Gastrocnemius medialis (tissue), 4 donors: Measurements from ENCODE around the gene APOL6. TPM values are rescaled to one million over a fixed set of nuclear protein-coding genes. Genes with fewer than 3 reads are reported as not detected.
A peak's percentile ranks its signal among the peaks of the same experiment; 100 is the strongest.

Source experiments
- ATAC-seq, 2 donors: fragments of 150-250 bp; one replicate each; pipeline ENCODE4 v1.9.1; 2016
- DNase-seq, 2 donors: peaks; one replicate each; pipeline ENCODE4 v3.0.0-alpha.2; 2019
- H3K27ac ChIP-seq, 4 donors: fragments of 200-600 bp; sonication (generic); 1 replicate in 1 of 4; 2 replicates in 3 of 4; pipeline ENCODE4 v1.5.1; 2016 to 2018; ENCODE audit warnings: mild to moderate bottlenecking in 2 of 4, moderate library complexity in 1 of 4
- H3K27me3 ChIP-seq, 3 donors: fragments of 200-600 bp; sonication (generic) in 2 of 3; 1 replicate in 1 of 3; 2 replicates in 2 of 3; pipeline versions ENCODE4 v1.5.1 to v1.6.0; 2016 to 2019; ENCODE audit warnings: mild to moderate bottlenecking in 1 of 3, moderate library complexity in 1 of 3
- H3K36me3 ChIP-seq, 2 donors: fragments of 200-600 bp; sonication (generic) in 1 of 2; one replicate each; pipeline ENCODE4 v1.5.1; 2017 to 2018
- H3K4me1 ChIP-seq, 2 donors: fragments of 200-600 bp; sonication (generic) in 1 of 2; one replicate each; pipeline ENCODE4 v1.5.1; 2016 to 2017; ENCODE audit warnings: mild to moderate bottlenecking in 2 of 2
- H3K4me3 ChIP-seq, 4 donors: fragments of 200-600 bp; sonication (generic) in 3 of 4; 1 replicate in 1 of 4; 2 replicates in 3 of 4; pipeline ENCODE4 v1.5.1; 2016 to 2019; ENCODE audit warnings: mild to moderate bottlenecking in 2 of 4
- H3K9me3 ChIP-seq, 3 donors: fragments of 200-600 bp; sonication (generic) in 2 of 3; 1 replicate in 1 of 3; 2 replicates in 2 of 3; pipeline ENCODE4 v1.5.1; 2016 to 2019
- CTCF ChIP-seq, 5 experiments: fragments of 450-650 bp in 3 of 5; fragments of 200-600 bp in 2 of 5; sonication (generic) in 2 of 5; IDR thresholded peaks in 4 of 5; conservative IDR thresholded peaks in 1 of 5; 1 replicate in 4 of 5; 2 replicates in 1 of 5; pipeline ENCODE4 v1.5.1; 2016 to 2019; ENCODE audit warnings: antibody characterized with exemption in 5 of 5, mild to moderate bottlenecking in 3 of 5, moderate library complexity in 3 of 5
- POLR2A ChIP-seq, 2 donors: fragments of 450-650 bp; IDR thresholded peaks; one replicate each; pipeline ENCODE4 v1.6.1; 2017; ENCODE audit warnings: antibody characterized with exemption in 2 of 2, mild to moderate bottlenecking in 2 of 2, moderate library complexity in 2 of 2
- in situ Hi-C, 4 donors: fragments of 200-750 bp; cut with MboI; loops; one replicate each; pipeline versions ENCODE4 v1.15.0 to v1.8.0; 2017; ENCODE audit warnings: low sequenced_read_pairs in 4 of 4
- intact Hi-C: fragments of 100-400 bp; cut with DNase I; formaldehyde crosslinking; loops from one replicate; pipeline ENCODE4 v1.15.1; 2023; ENCODE audit warnings: low total_unique reads
- total RNA-seq, 4 donors: library from RNA; depleted of rRNA; stranded (reverse); fragments of >200 nt; gene quantifications; one replicate each; pipeline versions ENCODE4 v1.1.0 to v1.2.3, GENCODE V29; 2016

APOL6 gene
- total RNA-seq, 4 donors from 2014 or later = 1.5 to 4.5 (median 2.9) TPM

GRCh38 chr22:35615156-35615555 lies 33.1 kb upstream of the APOL6 start:
- intact Hi-C loops (loop anchor here (5.0 to 10.0 kb wide), 2 partner anchors 303 to 850 kb away; no protein-coding TSS in a partner anchor), in situ Hi-C loops (no loop called here)
- peaks cover 66 to 70% of the 10 kb centered on the region in 2 donors for H3K4me1 ChIP-seq
- peak overlapping the region; percentile 26 to 56 (median 50) for H3K4me3 ChIP-seq
- no peaks in the 10 kb centered on the region for H3K9me3 ChIP-seq
- no peaks in the 10 kb centered on the region for H3K27me3 ChIP-seq
- peak; percentile 33 to 50 for ATAC-seq
- no peaks in the 10 kb centered on the region for H3K36me3 ChIP-seq
- peak overlapping the region; percentile 92 to 97 (median 97) for H3K27ac ChIP-seq
- TF ChIP-seq POLR2A (IDR thresholded peaks at IDR 0.05) (peak in 1 of 2 donors; percentile 55), CTCF (IDR thresholded peaks at IDR 0.05 in 4 of 5, conservative IDR thresholded peaks at IDR 0.05 in 1 of 5) (no peak)
- DNase-seq = peak; percentile 72 to 96

- Histone ChIP-seq H3K4me1 (peaks cover 72% of the 10 kb centered on the region in 2 donors), H3K36me3 (no peaks in the 10 kb centered on the region), H3K9me3 (no peaks in the 10 kb centered on the region), H3K27me3 (no peaks in the 10 kb centered on the region), H3K27ac (peak overlapping the region; percentile 92 to 97 (median 97)), H3K4me3 (peak overlapping the region; percentile 40 to 56 (median 50))
- TF ChIP-seq CTCF (IDR thresholded peaks at IDR 0.05 in 4 of 5, conservative IDR thresholded peaks at IDR 0.05 in 1 of 5) (no peak), POLR2A (IDR thresholded peaks at IDR 0.05) (no peak)
- in situ Hi-C loops = no loop called here
- intact Hi-C loops = loop anchor here (5.0 to 10.0 kb wide), 2 partner anchors 304 to 849 kb away; no protein-coding TSS in a partner anchor
- no peak for ATAC-seq
- DNase-seq = no peak
Measured at GRCh38 chr22:35616043-35616442, 32.2 kb upstream of the APOL6 start.

DNA sequence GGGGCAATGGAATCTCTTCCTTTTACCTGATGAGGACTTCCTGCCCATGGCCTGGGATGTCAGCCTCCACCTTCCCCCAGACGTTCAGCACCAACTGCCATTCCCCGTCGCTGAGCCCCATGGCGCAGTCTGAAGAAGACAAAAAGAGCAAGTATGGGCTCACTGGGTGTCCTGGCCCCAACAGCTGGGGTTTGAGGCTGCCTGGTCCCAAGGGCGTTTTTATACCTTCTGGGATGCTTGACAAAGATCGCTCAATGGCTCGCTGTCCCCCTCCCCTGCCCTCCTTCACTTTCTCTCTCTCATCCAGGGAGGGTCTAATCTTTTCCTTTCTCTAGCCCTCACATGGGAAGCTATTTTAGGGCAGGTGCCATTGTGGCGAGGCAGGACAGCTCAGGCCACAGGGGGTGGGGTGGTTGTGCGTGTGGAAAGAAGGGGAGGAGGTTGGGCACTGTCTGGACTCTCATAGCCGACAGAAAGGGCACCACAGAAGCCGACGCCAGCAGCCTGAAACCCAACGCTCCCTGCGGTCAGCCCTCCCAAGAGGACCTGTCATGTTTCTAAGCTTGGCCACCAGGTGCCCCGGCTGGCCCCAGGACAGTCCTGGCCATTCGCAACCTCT lies 31.0 kb upstream of the APOL6 start, which contains the start of gene MB:
Gene MB, minus strand, starts transcription at position 193 of the 619 bp plus-strand sequence. Its CDS starts 72 bp downstream, at position 121.
- Histone ChIP-seq H3K27ac (peak within 1 kb of the TSS; percentile 92 to 97 (median 97)), H3K27me3 (no peaks in the 10 kb centered on the region), H3K4me1 (peaks cover 73 to 76% of the 10 kb centered on the region in 2 donors), H3K4me3 (peak within 1 kb of the TSS; percentile 40 to 56 (median 50)), H3K9me3 (no peaks in the 10 kb centered on the region), H3K36me3 (no peaks in the 10 kb centered on the region)
- peak; percentile 93 to 98 for DNase-seq
- intact Hi-C loops (loop anchor here (1.0 to 10.0 kb wide), 3 partner anchors 26 to 848 kb away; no protein-coding TSS in a partner anchor), in situ Hi-C loops (no loop called here)
- peak; percentile 41 to 50 for ATAC-seq
- TF ChIP-seq POLR2A (IDR thresholded peaks at IDR 0.05) (peak; percentile 48 to 77), CTCF (IDR thresholded peaks at IDR 0.05 in 4 of 5, conservative IDR thresholded peaks at IDR 0.05 in 1 of 5) (peak in 2 of 5 experiments; percentile 16 to 25)

DNA sequence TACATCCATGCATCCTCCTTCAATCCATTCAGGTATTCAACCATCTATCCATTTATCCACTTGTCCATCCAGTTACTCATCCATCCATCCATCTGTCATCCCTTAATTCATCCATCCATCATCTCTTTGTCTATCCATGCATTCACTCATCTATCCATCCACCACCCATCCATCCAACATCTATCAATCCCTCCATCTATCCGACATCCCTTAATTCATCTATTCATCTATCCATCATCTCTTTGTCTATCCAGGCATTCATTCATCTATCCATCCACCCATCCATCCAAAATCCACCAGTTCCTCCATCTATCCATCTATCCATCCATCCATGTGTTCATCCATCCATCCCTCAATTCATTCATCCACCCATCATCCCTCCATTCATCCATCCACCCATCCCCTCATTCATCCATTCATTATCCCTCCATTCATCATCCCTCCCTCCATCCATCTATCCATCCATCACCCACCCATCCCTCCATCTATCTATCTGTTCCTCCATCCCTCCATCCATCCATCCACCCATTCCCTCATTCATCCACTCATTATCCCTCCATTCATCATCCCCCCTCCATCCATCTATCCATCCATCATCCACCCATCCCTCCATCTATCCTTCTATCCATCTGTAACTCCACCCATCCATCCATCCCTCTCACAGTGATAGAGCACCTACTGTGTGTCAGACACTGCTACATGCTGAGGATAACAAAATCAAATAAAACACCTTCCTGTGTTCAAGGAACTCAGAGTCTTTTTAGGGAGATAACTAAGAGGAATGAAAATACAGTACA lies 29.6 kb upstream of the APOL6 start:
- H3K27me3 ChIP-seq = no peaks in the 10 kb centered on the region
- no peak overlapping the region for H3K4me3 ChIP-seq
- H3K36me3 ChIP-seq = no peaks in the 10 kb centered on the region
- H3K27ac ChIP-seq = peak overlapping the region; percentile 92 to 97 (median 97)
- H3K9me3 ChIP-seq = no peaks in the 10 kb centered on the region
- no peak for ATAC-seq
- intact Hi-C loops = loop anchor here (5.0 to 10.0 kb wide), 2 partner anchors 306 to 846 kb away; no protein-coding TSS in a partner anchor
- DNase-seq = no peak
- TF ChIP-seq POLR2A (IDR thresholded peaks at IDR 0.05) (no peak), CTCF (IDR thresholded peaks at IDR 0.05 in 4 of 5, conservative IDR thresholded peaks at IDR 0.05 in 1 of 5) (no peak)
- peaks cover 73 to 75% of the 10 kb centered on the region in 2 donors for H3K4me1 ChIP-seq
- in situ Hi-C loops = no loop called here
